Activated CD8-positive, alpha-beta memory T cell treated with anti-CD3 and anti-CD28 coated beads, Interleukin-2, amount 50 U/mL, for 24 hours (primary cell): Measurements from ENCODE around the gene DEFB108B.
"Not testable (repeated sequence)": the region's sequence is repeated elsewhere in the genome, so short reads cannot be mapped to it uniquely, and the experiment has no call there.

Experiments
- DNase-seq: peaks from one replicate; pipeline ENCODE4 v3.0.0-alpha.2; 2020; ENCODE audit errors: extremely low read depth

Gene DEFB108B

DNA sequence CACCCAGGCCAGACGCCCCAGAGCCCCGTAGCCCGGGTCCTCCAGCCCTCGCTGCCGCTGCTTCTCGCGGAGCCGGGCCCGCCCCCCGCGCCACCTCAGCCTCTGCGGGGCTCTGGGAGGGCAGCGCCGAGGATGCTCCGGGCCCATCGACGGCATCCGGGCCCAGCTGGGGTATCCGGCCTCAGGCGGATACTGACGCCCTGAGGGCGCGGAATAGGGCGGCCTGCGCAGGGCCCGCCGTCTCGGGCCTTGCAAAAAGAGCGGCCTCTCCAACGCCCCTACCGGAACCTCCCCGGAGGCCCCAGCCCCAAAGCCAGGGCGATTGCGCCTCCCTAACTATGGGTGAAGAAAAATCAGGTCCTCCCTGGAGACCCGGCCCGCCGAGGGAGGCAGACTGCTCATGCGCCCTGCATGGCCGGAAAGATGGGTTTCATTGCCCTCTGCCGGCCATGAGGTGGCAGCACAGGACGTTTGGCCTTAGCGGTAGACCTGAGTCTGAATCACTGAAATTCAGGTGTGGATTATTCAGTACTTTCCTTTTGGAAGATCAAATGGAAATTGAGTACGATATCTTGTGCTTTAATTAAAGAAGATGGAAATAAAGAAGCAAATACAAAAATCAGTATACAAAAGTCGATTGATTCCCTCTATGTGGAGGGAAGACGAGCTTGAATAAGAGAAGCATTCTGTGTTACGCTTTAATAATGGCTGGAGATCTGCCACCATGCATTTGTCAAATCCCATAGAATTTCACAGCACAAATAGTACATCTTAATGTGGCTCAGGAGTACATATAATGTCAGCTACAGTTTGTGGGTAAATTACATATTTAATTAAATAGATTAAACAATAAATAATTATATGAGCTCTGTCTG is 19.3 kb upstream of the DEFB108B start:
- DNase-seq = peak; percentile 57

DNA sequence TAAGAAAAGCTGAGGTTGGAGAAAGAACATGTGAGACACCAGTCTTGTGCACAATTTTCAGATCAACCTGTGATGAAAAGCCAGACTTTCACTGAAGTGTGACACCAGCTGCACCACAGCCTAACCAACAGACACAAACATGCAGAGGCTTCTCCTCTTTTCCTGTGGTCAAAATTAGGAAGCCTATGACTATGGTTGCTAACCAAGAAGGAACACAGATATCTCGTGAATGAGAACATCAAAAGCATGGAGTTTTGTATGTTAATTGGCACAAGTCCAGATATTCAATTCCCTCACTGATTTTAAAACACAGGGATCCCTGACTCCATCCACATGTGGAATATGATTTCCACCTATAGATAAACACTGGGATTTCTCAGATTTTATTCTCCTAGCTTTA is 11.5 kb upstream of the DEFB108B start:
- DNase-seq = not testable (repeated sequence)

DNA sequence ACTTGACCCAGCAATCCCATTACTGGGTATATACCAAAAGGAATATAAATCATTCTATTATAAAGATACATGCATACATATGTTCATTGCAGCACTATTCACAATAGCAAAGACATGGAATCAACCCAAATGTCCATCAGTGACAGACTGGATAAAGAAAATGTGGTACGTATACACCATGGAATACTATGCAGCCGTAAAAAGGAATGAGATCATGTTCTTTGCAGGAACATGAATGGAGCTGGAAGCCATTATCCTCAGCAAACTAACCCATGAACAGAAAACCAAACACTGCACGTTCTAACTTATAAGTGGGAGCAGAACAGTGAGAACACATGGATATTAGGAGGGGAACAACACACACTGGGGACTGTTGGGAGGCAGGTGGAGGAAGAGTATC is 3.8 kb upstream of the DEFB108B start:
- DNase-seq = not testable (repeated sequence)

DNA sequence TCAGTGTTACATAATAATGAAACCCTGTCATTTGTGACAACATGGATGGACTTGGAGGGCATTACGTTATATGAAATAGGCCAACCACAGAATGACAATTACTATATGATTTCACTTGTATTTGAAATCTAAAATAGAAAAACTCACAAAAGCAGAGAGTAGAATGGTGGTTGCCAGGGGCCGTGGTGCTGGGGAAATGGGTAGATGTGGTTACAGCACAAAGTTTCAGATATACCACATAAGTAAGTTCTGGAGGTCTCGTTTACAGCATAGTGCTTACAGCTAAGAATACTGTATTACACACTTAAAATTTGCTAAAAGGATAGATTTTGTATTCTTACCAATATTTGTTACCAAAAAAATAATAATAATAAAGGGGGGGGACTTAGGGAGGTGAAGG is 3.3 kb upstream of the DEFB108B start:
- DNase-seq = not testable (repeated sequence)

DNA sequence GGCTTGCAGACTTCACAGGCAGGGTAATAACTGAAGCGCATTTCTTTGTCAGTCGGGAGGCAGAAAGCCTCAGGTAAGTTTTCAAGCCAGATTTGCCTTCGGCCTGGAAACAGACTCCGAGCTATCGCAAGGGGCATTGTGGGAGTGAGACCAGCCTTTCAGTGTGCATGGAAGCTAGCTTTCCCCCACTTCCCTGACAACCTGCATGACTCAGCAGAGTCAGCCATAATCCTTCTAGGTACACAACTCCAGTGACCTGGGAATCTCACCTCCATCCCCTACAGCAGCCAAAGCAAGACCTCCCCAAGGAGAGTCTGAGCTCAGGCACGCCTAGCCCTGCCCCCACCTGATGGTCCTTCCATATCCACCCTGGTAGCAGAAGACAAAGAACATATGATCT is 9.7 kb downstream of the DEFB108B start:
- DNase-seq = not testable (repeated sequence)

DNA sequence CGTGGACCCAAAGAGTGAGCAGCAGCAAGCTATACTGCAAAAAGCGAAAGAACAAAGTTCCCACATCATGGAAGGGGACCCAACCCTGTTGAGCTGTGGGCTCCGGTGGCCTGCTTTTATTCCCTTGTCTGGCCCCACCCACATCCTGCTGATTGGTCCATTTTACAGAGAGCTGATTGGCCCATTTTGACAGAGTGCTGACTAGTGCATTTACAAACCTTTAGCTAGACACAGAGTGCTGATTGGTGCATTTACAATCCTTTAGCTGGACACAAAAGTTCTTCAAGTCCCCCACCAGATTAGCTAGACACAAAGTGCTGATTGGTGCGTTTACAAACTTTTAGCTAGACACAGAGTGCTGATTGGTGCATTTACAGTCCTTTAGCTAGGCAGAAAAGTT is 10.4 kb downstream of the DEFB108B start:
- DNase-seq = not testable (repeated sequence)

DNA sequence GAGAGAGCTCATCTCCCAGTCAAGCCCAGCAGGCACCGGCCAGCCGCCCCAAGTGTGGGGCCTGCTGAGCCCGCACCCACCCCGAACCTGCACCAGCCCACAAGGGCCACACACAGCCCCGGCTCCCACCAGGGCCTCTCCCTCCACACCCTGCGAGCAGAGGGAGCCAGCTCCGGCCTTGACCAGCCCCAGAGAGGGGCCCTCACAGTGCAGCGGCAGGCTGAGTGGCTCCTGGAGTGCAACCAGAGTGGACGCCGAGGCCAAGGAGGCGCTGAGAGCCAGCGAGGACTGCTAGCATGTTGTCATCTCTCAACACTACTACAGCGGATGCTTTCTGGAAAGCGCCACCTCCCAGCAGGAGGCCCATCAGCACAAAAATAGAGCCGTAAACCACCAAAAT is 10.9 kb downstream of the DEFB108B start:
- no peak for DNase-seq

DNA sequence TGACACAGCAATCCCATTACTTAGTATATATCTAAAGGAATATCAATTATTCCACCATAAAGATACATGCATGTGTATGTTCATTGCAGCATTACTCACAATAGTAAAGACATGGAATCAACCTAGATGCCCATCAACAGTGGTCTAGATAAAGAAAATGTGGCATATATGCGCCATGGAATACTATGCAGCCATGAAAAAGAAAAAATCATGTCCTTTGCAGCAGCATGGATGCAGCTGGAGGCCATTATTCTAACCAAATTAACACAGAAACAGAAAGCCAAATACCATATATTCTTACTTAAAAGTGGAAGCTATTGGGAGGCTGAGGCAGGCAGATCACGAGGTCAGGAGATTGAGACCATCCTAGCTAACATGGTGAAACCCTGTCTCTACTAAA is 20.9 kb downstream of the DEFB108B start:
- not testable (repeated sequence) for DNase-seq

DNA sequence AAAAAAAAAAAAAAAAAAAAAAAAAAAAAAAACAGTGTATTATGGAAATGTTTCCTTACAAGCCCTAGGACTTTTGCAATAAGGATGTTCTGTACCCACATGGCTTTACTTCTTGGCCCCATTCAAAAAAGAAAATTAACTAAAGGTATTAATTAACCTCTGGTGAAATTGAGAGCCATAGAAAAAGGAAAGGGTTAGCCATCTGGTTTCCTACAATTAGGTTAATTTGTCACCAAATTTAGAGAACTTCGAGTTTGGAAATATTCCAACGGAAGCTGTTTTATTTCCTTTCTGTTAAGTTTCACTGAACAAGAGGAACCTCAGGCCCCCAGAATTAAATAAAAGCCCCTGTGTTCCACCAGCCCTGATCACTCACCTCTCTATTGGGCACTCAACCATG is 22.9 kb downstream of the DEFB108B start:
- DNase-seq = not testable (repeated sequence)

DNA sequence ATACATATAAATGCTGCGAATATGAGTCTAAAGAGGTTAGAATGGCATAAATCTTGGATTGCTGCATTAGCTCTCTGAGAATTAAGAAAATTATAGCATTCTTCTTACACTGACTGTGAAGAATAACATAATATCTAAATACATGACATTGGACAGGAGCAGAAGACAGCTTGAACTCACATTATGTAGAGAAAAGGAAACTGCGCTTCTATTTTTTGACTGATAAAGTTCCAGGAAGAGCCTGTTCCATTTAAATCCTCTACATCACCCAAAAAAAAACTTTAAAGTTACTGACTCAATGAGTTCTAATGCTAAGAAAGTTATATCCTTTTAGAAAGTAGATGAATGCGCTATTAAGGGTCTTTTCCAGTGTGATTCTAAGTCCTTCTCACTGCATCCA is 27.8 kb downstream of the DEFB108B start:
- not testable (repeated sequence) for DNase-seq

DNA sequence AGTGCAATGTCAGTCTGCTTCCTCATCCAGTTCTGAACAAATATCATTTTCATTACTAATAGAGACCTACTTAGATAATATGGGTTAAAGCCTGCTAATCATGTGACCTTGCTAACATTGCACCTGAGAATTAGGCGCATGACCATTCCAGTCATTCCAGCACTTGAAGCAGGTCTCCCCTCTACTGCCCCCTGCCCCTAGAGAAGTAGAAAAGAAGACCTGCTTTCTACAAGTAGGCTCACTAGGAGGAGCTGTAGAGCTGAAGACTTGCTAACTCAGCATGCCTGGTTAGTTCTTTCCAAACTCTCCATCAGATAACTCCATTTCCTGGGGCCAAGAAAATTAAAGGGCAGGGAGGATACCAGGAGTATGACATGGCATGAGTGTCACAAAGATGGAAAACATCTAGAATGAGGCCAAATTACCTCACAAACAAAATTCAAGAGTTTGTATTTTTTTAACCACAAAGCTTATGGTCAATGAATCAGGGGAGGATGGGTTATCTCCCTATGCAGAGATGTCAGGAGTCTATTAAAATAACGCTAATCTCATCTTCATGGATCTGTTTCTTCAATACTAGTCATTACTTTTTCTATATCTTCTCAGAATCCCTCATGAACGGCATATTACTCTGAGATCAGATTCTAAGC is 31.1 kb downstream of the DEFB108B start:
- DNase-seq = not testable (repeated sequence)

DNA sequence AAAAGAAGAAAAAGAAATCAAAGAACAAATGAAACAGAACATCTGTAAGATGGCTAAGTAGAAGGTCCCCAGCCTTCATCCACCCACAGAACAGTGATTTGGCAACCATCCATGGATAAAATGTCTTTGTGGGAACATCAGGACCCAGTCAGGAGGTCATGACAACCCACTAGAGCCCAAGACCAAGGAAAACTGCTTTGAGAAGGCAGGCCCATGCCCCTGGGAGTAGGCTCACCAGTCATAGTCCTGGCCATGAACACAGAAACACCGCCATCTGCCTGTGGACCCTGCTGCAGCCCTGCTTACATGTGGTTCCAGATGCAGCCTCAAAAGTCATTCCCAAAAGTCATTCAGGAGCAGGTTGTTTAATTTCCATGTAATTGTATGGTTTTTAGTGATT is 34.2 kb downstream of the DEFB108B start:
- not testable (repeated sequence) for DNase-seq

DNA sequence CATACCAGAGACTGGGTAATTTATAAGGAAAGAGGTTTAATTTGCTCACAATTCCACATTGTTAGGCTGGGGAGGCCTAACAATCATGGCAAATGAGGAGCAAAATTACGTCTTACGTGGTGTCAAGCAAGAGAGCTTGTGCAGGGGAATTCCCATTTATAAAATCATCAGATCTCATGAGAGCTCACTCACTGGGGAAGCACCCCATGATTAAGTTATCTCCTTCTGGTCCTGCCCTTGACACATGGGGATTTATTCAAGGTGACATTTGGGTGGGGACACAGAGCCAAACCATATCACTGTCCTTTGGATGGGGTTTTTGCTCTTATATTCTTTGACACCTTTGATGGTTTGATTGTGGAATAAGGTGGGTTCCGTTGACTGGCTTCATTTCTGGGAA is 36.9 kb downstream of the DEFB108B start:
- DNase-seq = not testable (repeated sequence)

DNA sequence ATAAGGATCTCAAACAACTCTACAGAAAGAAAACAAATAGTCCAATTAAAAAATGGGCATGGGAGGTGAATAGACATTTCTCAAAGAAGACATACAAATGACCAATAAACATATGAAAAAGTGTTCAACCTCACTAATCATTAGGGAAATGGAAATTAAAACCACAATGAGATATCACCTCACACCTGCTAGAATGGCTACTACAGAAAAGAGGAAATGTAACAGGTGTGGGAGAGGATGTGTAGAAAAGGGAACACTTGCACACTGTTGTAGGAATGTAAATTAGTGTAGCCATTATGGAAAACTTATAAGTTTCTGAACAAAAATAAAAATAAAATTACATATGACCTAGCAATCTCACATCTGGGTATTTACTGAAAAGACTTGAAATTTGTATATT is 37.7 kb downstream of the DEFB108B start:
- DNase-seq = not testable (repeated sequence)

DNA sequence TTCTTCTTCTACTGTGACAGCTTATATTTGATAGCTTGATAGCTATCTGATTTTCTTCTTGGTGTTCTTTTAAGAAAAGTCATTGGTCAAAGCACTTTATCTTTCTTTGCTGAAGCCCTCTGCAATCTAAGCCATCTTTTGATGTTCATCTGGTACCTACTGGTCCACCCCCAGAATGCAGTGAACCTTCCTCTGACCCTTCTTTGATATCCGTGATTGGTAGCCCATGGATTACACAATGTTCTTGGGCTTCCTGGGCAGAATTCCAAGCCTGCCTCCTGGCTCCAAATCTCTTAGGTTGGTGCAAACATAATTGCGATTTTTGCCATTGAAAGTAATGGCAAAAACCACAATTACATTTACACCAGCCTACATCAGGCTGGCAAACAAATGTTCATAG is 43.3 kb downstream of the DEFB108B start:
- not testable (repeated sequence) for DNase-seq

DNA sequence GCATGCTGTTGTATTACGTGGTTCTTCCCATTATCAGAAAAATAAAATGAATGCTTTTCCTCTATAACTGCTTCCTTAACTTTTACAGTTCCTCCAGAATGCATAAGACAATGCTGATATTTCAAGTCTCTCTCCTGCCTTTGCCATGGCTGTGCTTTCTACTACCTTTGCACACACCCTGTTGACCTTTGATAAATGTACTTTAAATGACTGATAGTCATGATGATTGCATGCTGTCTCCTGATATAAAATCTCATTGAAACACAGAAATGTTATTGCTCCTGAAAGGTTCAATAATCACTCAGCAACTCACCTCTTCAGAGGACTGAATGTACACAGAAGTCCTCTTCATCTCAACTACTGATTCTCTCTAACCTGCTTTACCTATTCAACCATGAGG is 45.1 kb downstream of the DEFB108B start, which contains the start of gene DEFB131B:
DEFB131B (plus strand) TSS at position 395 of the 400 bp plus-strand sequence; CDS start at position 395, 0 bp downstream.
- DNase-seq = not testable (repeated sequence)

DNA sequence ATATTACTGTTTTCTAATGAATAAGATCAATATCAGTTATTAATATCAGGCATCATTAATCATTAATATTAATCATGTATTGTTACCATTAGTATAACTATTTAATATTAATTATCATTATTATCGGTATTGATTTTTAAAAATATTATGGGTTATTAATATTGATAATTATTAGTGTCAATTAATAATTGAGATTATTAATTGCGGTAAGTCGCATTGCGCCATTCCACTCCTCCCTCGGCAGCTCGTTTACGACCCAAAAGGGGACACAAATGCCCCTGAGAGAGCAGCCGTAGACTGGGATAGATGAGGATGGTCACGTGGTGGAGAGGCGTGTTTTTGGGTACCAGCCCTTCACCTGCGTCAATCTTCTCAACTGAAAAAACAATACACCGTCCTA is 52.8 kb downstream of the DEFB108B start:
- not testable (repeated sequence) for DNase-seq
